Sigmoid colon (tissue), 7 donors: ENCODE results near the gene XYLB. TPM values are rescaled to one million over a fixed set of nuclear protein-coding genes. Genes with fewer than 3 reads are reported as not detected.

Experiments
- DNase-seq: peaks from one replicate; pipeline ENCODE4 v3.0.0-alpha.2; 2019
- H3K27ac ChIP-seq, 4 donors: fragments of 200-600 bp; sonication (generic); one replicate each; pipeline ENCODE4 v1.5.1; 2016 to 2019; ENCODE audit warnings: mild to moderate bottlenecking in 1 of 4
- H3K27me3 ChIP-seq, 3 donors: fragments of 200-600 bp; sonication (generic); one replicate each; pipeline ENCODE4 v1.5.1; 2019; ENCODE audit warnings: mild to moderate bottlenecking in 1 of 3
- H3K36me3 ChIP-seq, 4 donors: fragments of 200-600 bp; sonication (generic); one replicate each; pipeline ENCODE4 v1.5.1; 2016 to 2019
- H3K4me1 ChIP-seq, 4 donors: fragments of 200-600 bp; sonication (generic); one replicate each; pipeline ENCODE4 v1.5.1; 2017 to 2019
- H3K4me3 ChIP-seq, 4 donors: fragments of 200-600 bp; sonication (generic); one replicate each; pipeline ENCODE4 v1.5.1; 2017 to 2019; ENCODE audit warnings: mild to moderate bottlenecking in 2 of 4, moderate library complexity in 1 of 4
- H3K9me3 ChIP-seq, 4 donors: fragments of 200-600 bp in 3 of 4; sonication (generic) in 3 of 4; one replicate each; pipeline versions ENCODE4 v1.5.1 to v1.6.1; 2013 to 2019
- EP300 ChIP-seq, 4 donors: sonication (generic); formaldehyde crosslinking; IDR thresholded peaks; one replicate each; pipeline ENCODE4 v1.6.1; 2017; ENCODE audit warnings: antibody characterized with exemption in 4 of 4
- POLR2A ChIP-seq, 2 donors: fragments of 450-650 bp; IDR thresholded peaks; one replicate each; pipeline ENCODE4 v1.6.1; 2016; ENCODE audit warnings: antibody characterized with exemption in 2 of 2, mild to moderate bottlenecking in 2 of 2, moderate library complexity in 2 of 2
- POLR2AphosphoS5 ChIP-seq, 4 donors: sonication (generic); formaldehyde crosslinking; IDR thresholded peaks; one replicate each; pipeline ENCODE4 v1.6.1; 2017; ENCODE audit warnings: antibody characterized with exemption in 4 of 4
- WGBS, 2 donors: extraction: QIAGEN DNeasy Blood & Tissue Kit; methylation state at CpG; one replicate each; pipeline ENCODE4 v1.1.7; 2013; 5-methylcytosine and 5-hydroxymethylcytosine counted together
- intact Hi-C: fragments of 100-400 bp; cut with DNase I; formaldehyde crosslinking; loops from one replicate; pipeline ENCODE4 v1.15.1; 2023
- polyA plus RNA-seq, 3 donors: library from polyadenylated mRNA; stranded (reverse); fragments of 200-250 nt; gene quantifications; one replicate each; pipeline ENCODE4 v1.2.3, GENCODE V29; 2013
- total RNA-seq, 4 donors: library from RNA; depleted of rRNA; stranded (reverse); fragments of >200 nt; gene quantifications; one replicate each; pipeline ENCODE4 v1.1.0, GENCODE V29; 2016
- TF ChIP-seq, protein P1 (sequence below), 4 experiments: fragments of 450-650 bp in 3 of 4; fragments of 200-600 bp in 1 of 4; IDR thresholded peaks; one replicate each; pipeline ENCODE4 v1.5.1; 2016 to 2019; ENCODE audit warnings: antibody characterized with exemption in 4 of 4, mild to moderate bottlenecking in 3 of 4, moderate library complexity in 2 of 4
- donor health status: healthy with polysubstance abuse.
- donor health status: Bipolar disorder and iron deficiency.
- donor health status: healthy.

Gene XYLB
- total and polyA plus RNA-seq, 7 donors, result 2.3 to 4.9 (median 3.2) TPM

DNA sequence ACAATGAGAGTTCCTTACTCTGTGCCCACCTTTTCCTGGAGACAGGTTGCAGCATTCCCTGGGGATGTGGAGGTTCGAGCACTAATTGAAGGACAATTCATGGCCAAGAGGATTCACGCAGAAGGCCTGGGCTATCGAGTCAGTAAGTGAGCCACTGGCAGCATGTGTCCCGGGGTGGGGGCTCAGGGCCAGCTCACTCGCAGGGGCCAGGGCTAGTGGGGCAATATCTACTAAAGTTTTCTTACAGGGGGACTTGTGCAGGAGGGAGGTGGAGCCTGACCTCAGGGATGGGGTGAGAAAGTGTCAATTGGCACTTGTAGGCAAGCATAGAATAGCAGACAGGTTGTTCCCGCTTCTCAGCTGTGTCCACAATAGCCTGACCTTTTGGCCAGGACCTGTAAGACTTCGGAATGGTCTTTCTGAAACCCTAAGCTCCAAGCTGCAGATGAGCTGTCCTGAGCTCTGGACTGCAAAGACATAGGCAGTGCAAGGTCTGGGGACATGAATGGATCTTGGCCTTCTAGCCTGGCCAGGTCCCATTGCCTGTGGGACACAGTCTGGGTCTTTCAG lies 32.7 kb downstream of the XYLB start:
- intact Hi-C loops, result no loop called here
- Histone ChIP-seq H3K9me3 (no peaks in the 10 kb centered on the region), H3K4me1 (peaks cover 0 to 4% (median 2%) of the 10 kb centered on the region in 4 donors), H3K4me3 (no peak overlapping the region), H3K27ac (no peak overlapping the region), H3K27me3 (no peaks in the 10 kb centered on the region), H3K36me3 (peaks cover 0 to 26% (median 5%) of the 10 kb centered on the region in 4 donors)
- TF ChIP-seq, protein P1, sequence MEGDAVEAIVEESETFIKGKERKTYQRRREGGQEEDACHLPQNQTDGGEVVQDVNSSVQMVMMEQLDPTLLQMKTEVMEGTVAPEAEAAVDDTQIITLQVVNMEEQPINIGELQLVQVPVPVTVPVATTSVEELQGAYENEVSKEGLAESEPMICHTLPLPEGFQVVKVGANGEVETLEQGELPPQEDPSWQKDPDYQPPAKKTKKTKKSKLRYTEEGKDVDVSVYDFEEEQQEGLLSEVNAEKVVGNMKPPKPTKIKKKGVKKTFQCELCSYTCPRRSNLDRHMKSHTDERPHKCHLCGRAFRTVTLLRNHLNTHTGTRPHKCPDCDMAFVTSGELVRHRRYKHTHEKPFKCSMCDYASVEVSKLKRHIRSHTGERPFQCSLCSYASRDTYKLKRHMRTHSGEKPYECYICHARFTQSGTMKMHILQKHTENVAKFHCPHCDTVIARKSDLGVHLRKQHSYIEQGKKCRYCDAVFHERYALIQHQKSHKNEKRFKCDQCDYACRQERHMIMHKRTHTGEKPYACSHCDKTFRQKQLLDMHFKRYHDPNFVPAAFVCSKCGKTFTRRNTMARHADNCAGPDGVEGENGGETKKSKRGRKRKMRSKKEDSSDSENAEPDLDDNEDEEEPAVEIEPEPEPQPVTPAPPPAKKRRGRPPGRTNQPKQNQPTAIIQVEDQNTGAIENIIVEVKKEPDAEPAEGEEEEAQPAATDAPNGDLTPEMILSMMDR (IDR thresholded peaks at IDR 0.05), result no peak
- TF ChIP-seq EP300 (IDR thresholded peaks at IDR 0.05), result no peak
- TF ChIP-seq POLR2A (IDR thresholded peaks at IDR 0.05), result no peak
- TF ChIP-seq POLR2AphosphoS5 (IDR thresholded peaks at IDR 0.05), result no peak
- WGBS, 2 donors, result 83 to 96% methylated on average over 7 of the region's 7 CpGs
- no peak for DNase-seq

DNA sequence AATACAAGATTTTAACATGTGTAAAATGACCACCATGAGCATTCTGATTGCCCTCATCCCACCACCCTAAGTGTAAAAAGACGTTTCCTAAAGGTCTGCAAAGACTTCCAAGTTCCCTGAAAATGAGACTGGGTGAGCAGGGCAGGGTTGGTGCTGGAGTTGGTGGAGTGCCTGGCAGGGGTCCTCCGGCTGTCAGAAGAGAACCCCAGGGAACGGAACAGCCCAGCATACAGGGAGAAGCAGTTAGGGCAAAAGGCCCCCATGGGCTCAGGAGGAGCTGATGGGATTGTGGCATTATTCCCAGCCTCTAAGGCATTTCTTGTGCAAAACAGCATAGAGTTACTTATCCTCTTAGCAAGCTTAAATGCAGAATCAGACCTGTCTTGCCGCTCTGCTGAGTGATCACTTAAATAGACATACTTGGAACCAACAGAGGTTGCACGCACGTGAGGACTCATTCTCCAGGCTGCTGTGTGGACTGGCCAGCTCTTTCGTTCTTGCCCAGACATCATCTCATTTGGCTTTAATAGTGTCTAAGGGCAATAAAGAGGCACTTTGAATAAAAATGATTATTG lies 36.0 kb downstream of the XYLB start:
- Histone ChIP-seq H3K27me3 (no peaks in the 10 kb centered on the region), H3K9me3 (peaks cover 0 to 8% (median 2%) of the 10 kb centered on the region in 4 donors), H3K27ac (no peak overlapping the region), H3K36me3 (peaks cover 0 to 52% (median 2%) of the 10 kb centered on the region in 4 donors), H3K4me1 (peaks cover 0 to 4% (median 2%) of the 10 kb centered on the region in 4 donors), H3K4me3 (no peak overlapping the region)
- TF ChIP-seq POLR2A (IDR thresholded peaks at IDR 0.05) (no peak), POLR2AphosphoS5 (IDR thresholded peaks at IDR 0.05) (no peak), EP300 (IDR thresholded peaks at IDR 0.05) (no peak)
- TF ChIP-seq, protein P1 (IDR thresholded peaks at IDR 0.05), result no peak
- intact Hi-C loops, result no loop called here
- no peak for DNase-seq
- WGBS, 2 donors, result 83 to 96% methylated on average over 7 of the region's 7 CpGs

- no peak overlapping the region for H3K27ac ChIP-seq
- DNase-seq, result no peak
- WGBS, 2 donors, result 90 to 92% methylated on average over 8 of the region's 8 CpGs
- H3K4me1 ChIP-seq, result peaks cover 0 to 4% (median 2%) of the 10 kb centered on the region in 4 donors
- H3K9me3 ChIP-seq, result peaks cover 0 to 10% (median 2%) of the 10 kb centered on the region in 4 donors
- no peaks in the 10 kb centered on the region for H3K27me3 ChIP-seq
- no peak overlapping the region for H3K4me3 ChIP-seq
- no peak for TF ChIP-seq EP300 (IDR thresholded peaks at IDR 0.05)
- no peak for TF ChIP-seq POLR2AphosphoS5 (IDR thresholded peaks at IDR 0.05)
- no peak for TF ChIP-seq POLR2A (IDR thresholded peaks at IDR 0.05)
- TF ChIP-seq, protein P1 (IDR thresholded peaks at IDR 0.05), result no peak
- peaks cover 0 to 47% (median 2%) of the 10 kb centered on the region in 4 donors for H3K36me3 ChIP-seq
- intact Hi-C loops, result no loop called here
Observed at GRCh38 chr3:38383156-38383875, 36.7 kb downstream of the XYLB start.

GRCh38 chr3:38386992-38387750 lies 40.6 kb downstream of the XYLB start:
- intact Hi-C loops, result no loop called here
- Histone ChIP-seq H3K27ac (no peak overlapping the region), H3K9me3 (peaks cover 0 to 10% (median 2%) of the 10 kb centered on the region in 4 donors), H3K4me3 (no peak overlapping the region), H3K4me1 (peaks cover 0 to 4% (median 2%) of the 10 kb centered on the region in 4 donors), H3K36me3 (peaks cover 0 to 27% (median 0%) of the 10 kb centered on the region in 4 donors), H3K27me3 (no peaks in the 10 kb centered on the region)
- TF ChIP-seq POLR2AphosphoS5 (IDR thresholded peaks at IDR 0.05) (no peak), POLR2A (IDR thresholded peaks at IDR 0.05) (no peak), EP300 (IDR thresholded peaks at IDR 0.05) (no peak)
- TF ChIP-seq, protein P1 (IDR thresholded peaks at IDR 0.05), result no peak
- no peak for DNase-seq
- WGBS, 2 donors, result 96 to 97% methylated on average over 5 of the region's 5 CpGs
